ENCODE results near the gene ZSWIM1.

DNA sequence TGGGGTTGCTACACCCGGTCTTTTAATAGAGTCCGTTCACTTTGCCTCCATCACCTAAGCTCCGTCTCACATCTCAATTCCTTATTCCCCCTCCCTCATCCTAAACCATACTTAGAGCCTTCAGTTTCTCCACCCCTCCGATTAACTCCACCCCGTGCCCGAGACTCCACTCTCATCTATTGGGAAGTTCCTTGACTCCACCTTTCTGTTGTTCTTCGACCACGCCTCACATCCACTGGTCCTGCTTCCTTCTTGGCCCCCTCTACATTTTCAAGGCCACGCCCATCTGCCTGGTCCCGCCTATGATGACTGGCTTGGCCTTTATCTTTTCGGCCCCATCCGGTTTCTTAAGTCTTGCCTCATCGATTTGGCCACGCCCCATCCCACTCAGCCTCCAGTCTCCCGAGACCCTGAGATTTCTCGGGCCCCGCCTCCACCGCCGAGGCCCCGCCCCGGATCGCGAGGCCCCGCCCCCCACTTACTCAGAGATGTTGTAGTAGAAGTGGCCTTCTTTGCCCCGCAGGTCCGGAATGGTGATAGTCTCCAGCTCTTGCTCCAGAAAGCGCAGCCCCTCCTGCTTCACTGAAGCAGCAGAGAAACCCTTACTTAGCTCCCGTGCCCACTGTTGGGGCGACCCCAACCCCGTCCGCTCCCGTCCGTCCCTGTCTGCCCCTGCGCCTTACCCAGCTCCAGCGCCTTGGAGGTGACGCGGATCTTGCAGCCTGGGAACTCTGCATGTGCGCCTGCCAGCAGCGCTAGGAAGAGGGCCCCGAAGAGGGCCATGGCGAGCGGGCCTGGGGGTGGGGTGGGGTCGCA, 29.9 kb downstream of the ZSWIM1 start:
- peak; percentile 73 for TF ChIP-seq POLR2AphosphoS5 (IDR thresholded peaks at IDR 0.05; ENCODE audit: low read depth, low read length)
- TF ChIP-seq, protein P1, sequence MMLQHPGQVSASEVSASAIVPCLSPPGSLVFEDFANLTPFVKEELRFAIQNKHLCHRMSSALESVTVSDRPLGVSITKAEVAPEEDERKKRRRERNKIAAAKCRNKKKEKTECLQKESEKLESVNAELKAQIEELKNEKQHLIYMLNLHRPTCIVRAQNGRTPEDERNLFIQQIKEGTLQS (IDR thresholded peaks at IDR 0.05; ENCODE audit: insufficient read depth, low read depth, low read length), result peak; percentile 80; the same call in 1 of the 2 replicates
- no peak for TF ChIP-seq EZH2 (IDR thresholded peaks at IDR 0.05; ENCODE audit: low read depth, low read length, severe bottlenecking)
- TF ChIP-seq, protein P2, sequence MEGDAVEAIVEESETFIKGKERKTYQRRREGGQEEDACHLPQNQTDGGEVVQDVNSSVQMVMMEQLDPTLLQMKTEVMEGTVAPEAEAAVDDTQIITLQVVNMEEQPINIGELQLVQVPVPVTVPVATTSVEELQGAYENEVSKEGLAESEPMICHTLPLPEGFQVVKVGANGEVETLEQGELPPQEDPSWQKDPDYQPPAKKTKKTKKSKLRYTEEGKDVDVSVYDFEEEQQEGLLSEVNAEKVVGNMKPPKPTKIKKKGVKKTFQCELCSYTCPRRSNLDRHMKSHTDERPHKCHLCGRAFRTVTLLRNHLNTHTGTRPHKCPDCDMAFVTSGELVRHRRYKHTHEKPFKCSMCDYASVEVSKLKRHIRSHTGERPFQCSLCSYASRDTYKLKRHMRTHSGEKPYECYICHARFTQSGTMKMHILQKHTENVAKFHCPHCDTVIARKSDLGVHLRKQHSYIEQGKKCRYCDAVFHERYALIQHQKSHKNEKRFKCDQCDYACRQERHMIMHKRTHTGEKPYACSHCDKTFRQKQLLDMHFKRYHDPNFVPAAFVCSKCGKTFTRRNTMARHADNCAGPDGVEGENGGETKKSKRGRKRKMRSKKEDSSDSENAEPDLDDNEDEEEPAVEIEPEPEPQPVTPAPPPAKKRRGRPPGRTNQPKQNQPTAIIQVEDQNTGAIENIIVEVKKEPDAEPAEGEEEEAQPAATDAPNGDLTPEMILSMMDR (IDR thresholded peaks at IDR 0.05; ENCODE audit: control extremely low read depth in 1 of 3, insufficient read depth in 1 of 3, low read depth in 1 of 3, low read length in 3 of 3), result no peak
- peak; percentile 59; the same call in 1 of the 2 replicates for TF ChIP-seq JUN (IDR thresholded peaks at IDR 0.05; ENCODE audit: low read depth, low read length)
- no peak for TF ChIP-seq RAD21 (IDR thresholded peaks at IDR 0.05 in 1 of 2, conservative IDR thresholded peaks at IDR 0.05 in 1 of 2; ENCODE audit: low read depth in 2 of 2, low read length in 2 of 2)
- no peak for TF ChIP-seq RFX5 (IDR thresholded peaks at IDR 0.05; ENCODE audit: borderline replicate concordance, low read depth, low read length)
- no peak for TF ChIP-seq HDAC6 (IDR thresholded peaks at IDR 0.05; ENCODE audit: low read depth, low read length)
- no peak for TF ChIP-seq TEAD4 (IDR thresholded peaks at IDR 0.05; ENCODE audit: low read depth, low read length)
- peak; percentile 59 to 68; a peak in 2 of 3 replicates for TF ChIP-seq POLR2A (IDR thresholded peaks at IDR 0.05; ENCODE audit: control extremely low read depth in 1 of 2, low read depth in 2 of 2, low read length in 2 of 2)

All from H1 (cell line).